22Rv1 (cell line): ENCODE results near the gene NRAS.

Experiments used
- CTCF ChIP-seq: fragments of 450-650 bp; IDR thresholded peaks from 2 replicates; pipeline ENCODE4 v1.5.1; 2017; ENCODE audit warnings: mild to moderate bottlenecking
- ZFX ChIP-seq: fragments of 450-650 bp; IDR thresholded peaks from 2 replicates; pipeline ENCODE4 v1.6.1; 2017; ENCODE audit warnings: antibody characterized with exemption, borderline replicate concordance

DNA sequence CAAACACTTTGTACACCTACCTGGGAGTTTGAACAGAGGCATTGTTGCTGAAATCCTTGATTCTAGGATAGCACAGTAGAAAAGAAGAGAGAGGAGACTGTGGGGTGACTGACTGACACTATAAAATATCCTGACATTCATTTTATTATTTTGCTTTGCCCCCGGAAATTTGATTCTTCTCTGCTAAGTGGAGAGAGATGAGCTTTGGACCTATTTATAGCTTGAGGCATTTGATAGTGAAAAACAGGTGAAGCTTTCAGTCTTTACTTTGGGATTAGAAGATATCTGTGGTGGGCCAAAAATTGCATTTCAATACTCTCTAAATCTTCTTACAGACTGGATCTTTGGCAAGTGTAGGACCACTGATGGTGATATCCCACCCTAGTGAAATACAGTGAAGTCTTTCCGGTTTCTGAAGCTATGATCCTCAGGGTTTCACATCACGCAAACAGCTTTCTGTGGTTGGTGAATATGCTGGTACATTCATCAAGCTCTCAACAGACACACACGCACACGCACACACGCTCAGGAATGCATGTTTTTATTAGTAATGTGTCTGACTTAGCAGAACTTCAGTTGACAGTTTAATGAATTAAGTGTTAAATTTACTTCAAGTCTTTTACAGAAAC is 21.0 kb downstream of the NRAS start, which contains the start of gene AMPD1:
- TF ChIP-seq CTCF (no peak), ZFX (no peak)
